Neuronal stem cell (in vitro differentiated cells): ENCODE data around the gene TCF20.

Experiments
- DNase-seq: peaks from one replicate; pipeline ENCODE4 v3.0.0-alpha.2; 2013; ENCODE audit warnings: low spot score
- H2AFZ ChIP-seq: one replicate; pipeline ENCODE4 v1.6.1; 2013; ENCODE audit warnings: mild to moderate bottlenecking, low read length, inconsistent platforms
- H2AK5ac ChIP-seq: 2 replicates; pipeline ENCODE4 v1.6.1; 2013; ENCODE audit warnings: low read depth, mild to moderate bottlenecking, inconsistent platforms, low read length, moderate library complexity, mixed read lengths
- H2BK120ac ChIP-seq: 2 replicates; pipeline ENCODE4 v1.6.1; 2013; ENCODE audit warnings: low read depth, mild to moderate bottlenecking, inconsistent platforms, low read length, moderate library complexity, mixed read lengths
- H2BK12ac ChIP-seq: one replicate; pipeline ENCODE4 v1.6.1; 2013; ENCODE audit warnings: low read length, inconsistent platforms
- H2BK15ac ChIP-seq: 2 replicates; pipeline ENCODE4 v1.6.1; 2013; ENCODE audit warnings: mild to moderate bottlenecking, low read length, inconsistent platforms, mixed read lengths
- H2BK5ac ChIP-seq: one replicate; pipeline ENCODE4 v1.6.1; 2013; ENCODE audit warnings: inconsistent platforms, mild to moderate bottlenecking, low read length, moderate library complexity
- H3K14ac ChIP-seq: one replicate; pipeline ENCODE4 v1.6.1; 2013; ENCODE audit warnings: low read length, inconsistent platforms
- H3K18ac ChIP-seq: 2 replicates; pipeline ENCODE4 v1.6.1; 2013; ENCODE audit warnings: low read length, inconsistent platforms
- H3K23ac ChIP-seq: 2 replicates; pipeline ENCODE4 v1.6.1; 2013; ENCODE audit warnings: low read depth, mild to moderate bottlenecking, mixed read lengths, low read length, inconsistent platforms; ENCODE audit not compliant: poor library complexity
- H3K27ac ChIP-seq: replicated peaks from 3 replicates; pipeline ENCODE4 v1.5.1; 2013; ENCODE audit warnings: low read length, inconsistent platforms
- H3K27me3 ChIP-seq, 3 experiments: 2 replicates each; pipeline ENCODE4 v1.6.1; 2013; ENCODE audit warnings: low read length in 3 of 3, mild to moderate bottlenecking in 2 of 3, inconsistent platforms in 1 of 3, low read depth in 1 of 3, mixed read lengths in 1 of 3, moderate library complexity in 1 of 3; ENCODE audit not compliant: control insufficient read depth in 3 of 3, insufficient read depth in 3 of 3
- H3K36me3 ChIP-seq, 2 donors: replicated peaks in 1 of 2; 2 replicates each; pipeline ENCODE4 v1.6.1; 2013; ENCODE audit warnings: low read length in 2 of 2; ENCODE audit not compliant: control insufficient read depth in 2 of 2, insufficient read depth in 2 of 2
- H3K4ac ChIP-seq: 2 replicates; pipeline ENCODE4 v1.6.1; 2013; ENCODE audit warnings: inconsistent platforms, mild to moderate bottlenecking, low read length, moderate library complexity
- H3K4me1 ChIP-seq, 2 donors: 1 replicate in 1 of 2; 2 replicates in 1 of 2; pipeline ENCODE4 v1.6.1; 2013; ENCODE audit warnings: low read length in 2 of 2, low read depth in 1 of 2; ENCODE audit not compliant: control insufficient read depth in 2 of 2, insufficient read depth in 1 of 2
- H3K4me2 ChIP-seq: one replicate; pipeline ENCODE4 v1.6.1; 2013; ENCODE audit warnings: mild to moderate bottlenecking, low read length, inconsistent platforms; ENCODE audit not compliant: insufficient read depth, poor library complexity, severe bottlenecking
- H3K4me3 ChIP-seq, 2 donors: 2 replicates each; pipeline ENCODE4 v1.5.1; 2013; ENCODE audit warnings: low read length in 2 of 2, mild to moderate bottlenecking in 2 of 2, inconsistent platforms in 1 of 2, moderate library complexity in 1 of 2
- H3K79me1 ChIP-seq: one replicate; pipeline ENCODE4 v1.6.1; 2013; ENCODE audit warnings: low read depth, mild to moderate bottlenecking, inconsistent platforms, low read length, moderate library complexity
- H3K9ac ChIP-seq: one replicate; pipeline ENCODE4 v1.6.1; 2013; ENCODE audit warnings: mild to moderate bottlenecking, low read depth, low read length, inconsistent platforms; ENCODE audit not compliant: poor library complexity
- H3K9me3 ChIP-seq, 2 donors: replicated peaks in 1 of 2; 2 replicates each; pipeline versions ENCODE3 to v1.6.1; 2013; ENCODE audit warnings: low read length in 2 of 2, mild to moderate bottlenecking in 2 of 2, inconsistent platforms in 1 of 2, low read depth in 1 of 2, mixed read lengths in 1 of 2, moderate library complexity in 1 of 2; ENCODE audit not compliant: control insufficient read depth in 2 of 2, insufficient read depth in 1 of 2
- H4K8ac ChIP-seq: one replicate; pipeline ENCODE4 v1.6.1; 2013; ENCODE audit warnings: low read depth, mild to moderate bottlenecking, inconsistent platforms, low read length, moderate library complexity
- H4K91ac ChIP-seq: one replicate; pipeline ENCODE4 v1.6.1; 2013; ENCODE audit warnings: low read length, low read depth, mild to moderate bottlenecking, inconsistent platforms; ENCODE audit not compliant: poor library complexity
- WGBS, 2 donors: extraction: QIAGEN DNeasy Blood & Tissue Kit; methylation state at CpG; one replicate each; pipeline ENCODE4 v1.1.7; 2013; ENCODE audit warnings: missing lambda C conversion rate in 2 of 2, mixed read lengths in 1 of 2; ENCODE audit not compliant: insufficient read length in 2 of 2, insufficient replicate concordance in 1 of 2; ENCODE audit errors: extremely low coverage in 2 of 2; 5-methylcytosine and 5-hydroxymethylcytosine counted together

The TCF20 gene

GRCh38 chr22:42313204-42313603 lies 42.8 kb upstream of the TCF20 start:
- H2BK15ac ChIP-seq = peak overlapping the region; percentile 42
- peaks cover 0 to 2% (median 0%) of the 10 kb centered on the region in 3 experiments for H3K27me3 ChIP-seq
- no peak overlapping the region for H4K8ac ChIP-seq
- H4K91ac ChIP-seq = no peak overlapping the region
- no peak overlapping the region for H3K4ac ChIP-seq
- H3K36me3 ChIP-seq = no peaks in the 10 kb centered on the region
- peaks cover 27 to 56% of the 10 kb centered on the region in 2 donors for H3K4me1 ChIP-seq
- H2BK120ac ChIP-seq = no peak overlapping the region
- H3K4me2 ChIP-seq = no peak overlapping the region
- peak overlapping the region in 1 of 2 donors; percentile 26 for H3K4me3 ChIP-seq
- H2AK5ac ChIP-seq = peak overlapping the region; percentile 54
- no peaks in the 10 kb centered on the region for H3K9me3 ChIP-seq
- H3K18ac ChIP-seq = peak overlapping the region; percentile 7
- no peaks in the 10 kb centered on the region for H3K79me1 ChIP-seq
- no CpG with 5 or more reads among the region's 7 CpGs for WGBS, 2 donors
- H2BK12ac ChIP-seq = no peak overlapping the region
- no peak overlapping the region for H3K14ac ChIP-seq
- no peak overlapping the region for H3K9ac ChIP-seq
- H3K27ac ChIP-seq = no peak overlapping the region
- H2BK5ac ChIP-seq = no peak overlapping the region
- no peak for DNase-seq
- no peak overlapping the region for H2AFZ ChIP-seq
- H3K23ac ChIP-seq = peak overlapping the region; percentile 48

DNA sequence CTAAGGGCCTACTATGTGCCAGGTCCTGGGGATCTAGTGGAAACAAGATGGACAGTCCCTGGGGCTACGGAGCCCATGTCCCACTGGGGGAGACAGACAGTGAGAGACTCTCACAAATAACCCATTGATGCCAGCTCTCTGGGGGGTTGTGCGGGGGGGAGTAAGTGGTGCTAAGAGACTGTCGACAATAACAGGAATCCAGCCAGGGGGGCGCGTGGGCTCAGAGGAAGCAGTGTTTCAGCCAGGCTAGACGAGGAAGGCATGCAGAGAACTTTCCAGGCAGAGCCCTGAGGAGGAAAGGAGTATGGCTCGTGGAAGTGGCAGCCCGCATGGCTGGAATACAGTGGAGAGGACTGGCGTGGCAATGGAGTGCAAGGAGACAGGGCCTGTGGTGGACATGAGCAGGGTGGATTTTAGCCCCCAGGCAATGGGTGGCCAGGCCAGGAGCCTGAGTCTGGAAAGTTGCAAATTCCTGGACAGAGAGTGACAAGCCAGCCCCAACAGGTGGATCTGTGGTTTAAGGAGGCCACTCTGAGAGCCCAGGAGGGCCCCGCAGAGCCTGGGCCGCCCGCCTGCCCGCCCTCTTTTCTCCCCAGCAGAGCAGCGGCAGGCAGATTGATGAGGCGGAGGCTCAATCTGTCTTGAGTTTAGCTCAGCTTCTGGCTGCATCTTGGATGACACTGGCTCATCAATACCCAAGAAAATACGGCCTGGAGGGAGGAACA lies 40.0 kb upstream of the TCF20 start:
- Histone ChIP-seq H3K18ac (peak overlapping the region; percentile 82), H3K27me3 (peaks cover 0 to 2% (median 0%) of the 10 kb centered on the region in 3 experiments), H2BK15ac (no peak overlapping the region), H3K9ac (peak overlapping the region; percentile 53), H2AK5ac (peak overlapping the region; percentile 47), H3K36me3 (no peaks in the 10 kb centered on the region), H3K27ac (no peak overlapping the region), H3K4me2 (no peak overlapping the region), H3K79me1 (no peaks in the 10 kb centered on the region), H3K23ac (no peak overlapping the region), H3K14ac (no peak overlapping the region), H2BK120ac (no peak overlapping the region), H4K91ac (no peak overlapping the region), H2BK12ac (no peak overlapping the region), H4K8ac (no peak overlapping the region), H3K4me3 (no peak overlapping the region), H3K9me3 (no peaks in the 10 kb centered on the region), H2BK5ac (no peak overlapping the region), H2AFZ (no peak overlapping the region), H3K4me1 (peaks cover 24 to 50% of the 10 kb centered on the region in 2 donors), H3K4ac (no peak overlapping the region)
- no CpG with 5 or more reads among the region's 16 CpGs for WGBS, 2 donors
- DNase-seq = no peak

GRCh38 chr22:42309865-42310264 lies 39.4 kb upstream of the TCF20 start:
- Histone ChIP-seq H2BK5ac (no peak overlapping the region), H3K27ac (no peak overlapping the region), H3K27me3 (peaks cover 0 to 2% (median 0%) of the 10 kb centered on the region in 3 experiments)

GRCh38 chr22:42308892-42309468 lies 38.5 kb upstream of the TCF20 start:
- Histone ChIP-seq H3K27me3 (peaks cover 0 to 6% (median 0%) of the 10 kb centered on the region in 3 experiments), H3K4me1 (peaks cover 24 to 38% of the 10 kb centered on the region in 2 donors), H3K23ac (peak overlapping the region; percentile 8), H2AFZ (no peak overlapping the region), H3K9ac (no peak overlapping the region), H3K79me1 (no peaks in the 10 kb centered on the region), H2BK5ac (no peak overlapping the region), H3K18ac (peak overlapping the region; percentile 11), H2BK15ac (no peak overlapping the region), H3K9me3 (no peaks in the 10 kb centered on the region), H4K91ac (no peak overlapping the region), H2AK5ac (peak overlapping the region; percentile 94), H4K8ac (no peak overlapping the region), H3K4me2 (no peak overlapping the region), H3K36me3 (no peaks in the 10 kb centered on the region), H3K14ac (no peak overlapping the region), H3K4me3 (no peak overlapping the region), H2BK120ac (no peak overlapping the region), H2BK12ac (no peak overlapping the region), H3K27ac (no peak overlapping the region), H3K4ac (no peak overlapping the region)
- no CpG with 5 or more reads among the region's 17 CpGs for WGBS, 2 donors
- no peak for DNase-seq

More at GRCh38 chr22:42309865-42310264, 39.4 kb upstream of the TCF20 start:
- Histone ChIP-seq H3K9me3 (no peaks in the 10 kb centered on the region), H4K8ac (no peak overlapping the region), H3K23ac (peak overlapping the region; percentile 8), H3K36me3 (no peaks in the 10 kb centered on the region), H3K4ac (no peak overlapping the region), H3K14ac (peak overlapping the region; percentile 10), H2AK5ac (no peak overlapping the region), H2AFZ (no peak overlapping the region), H3K4me1 (peaks cover 24 to 45% of the 10 kb centered on the region in 2 donors), H3K79me1 (no peaks in the 10 kb centered on the region), H2BK15ac (no peak overlapping the region), H2BK120ac (no peak overlapping the region), H4K91ac (no peak overlapping the region), H3K4me2 (no peak overlapping the region), H3K18ac (peak overlapping the region; percentile 35), H2BK12ac (no peak overlapping the region), H3K9ac (no peak overlapping the region), H3K4me3 (no peak overlapping the region)
- WGBS, 2 donors = no CpG with 5 or more reads among the region's 3 CpGs
- DNase-seq = no peak
